ENCODE measurements around the gene TPRG1L.

DNA sequence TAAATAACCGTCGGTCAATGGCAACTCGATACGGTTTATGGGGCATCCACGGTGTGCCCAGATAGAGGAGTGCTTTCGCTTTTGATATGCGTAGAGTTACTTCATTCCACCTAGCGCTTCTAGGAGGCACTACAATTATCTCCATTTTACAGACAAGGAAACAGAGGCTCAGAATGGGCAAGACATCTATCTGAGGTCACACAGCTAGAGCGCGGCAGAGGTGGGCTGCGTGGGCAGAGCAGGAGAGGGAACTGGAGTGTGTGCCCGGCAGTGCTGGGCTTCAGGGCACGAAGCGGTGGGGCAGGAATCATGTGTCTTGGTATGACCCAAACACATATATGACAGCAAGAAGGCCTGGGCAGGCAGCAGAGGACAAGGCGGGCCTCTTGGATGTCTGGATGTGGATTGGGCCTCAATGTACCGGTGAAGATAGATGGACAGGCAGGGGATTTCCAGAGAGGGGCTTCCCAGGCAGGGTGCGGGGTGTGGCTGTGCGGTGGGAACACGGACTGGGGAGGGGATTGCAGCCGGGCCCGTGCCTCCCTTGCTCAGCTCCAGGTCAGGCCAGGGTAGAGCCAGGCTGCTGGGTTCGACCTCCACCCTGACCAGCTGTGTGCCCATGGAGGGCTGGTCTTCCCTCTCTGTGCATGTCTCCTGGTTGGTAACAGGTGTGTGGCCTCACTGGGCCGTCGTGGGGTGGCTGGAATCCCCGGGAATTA lies 48.7 kb downstream of the TPRG1L start:
- TF ChIP-seq, protein P1, sequence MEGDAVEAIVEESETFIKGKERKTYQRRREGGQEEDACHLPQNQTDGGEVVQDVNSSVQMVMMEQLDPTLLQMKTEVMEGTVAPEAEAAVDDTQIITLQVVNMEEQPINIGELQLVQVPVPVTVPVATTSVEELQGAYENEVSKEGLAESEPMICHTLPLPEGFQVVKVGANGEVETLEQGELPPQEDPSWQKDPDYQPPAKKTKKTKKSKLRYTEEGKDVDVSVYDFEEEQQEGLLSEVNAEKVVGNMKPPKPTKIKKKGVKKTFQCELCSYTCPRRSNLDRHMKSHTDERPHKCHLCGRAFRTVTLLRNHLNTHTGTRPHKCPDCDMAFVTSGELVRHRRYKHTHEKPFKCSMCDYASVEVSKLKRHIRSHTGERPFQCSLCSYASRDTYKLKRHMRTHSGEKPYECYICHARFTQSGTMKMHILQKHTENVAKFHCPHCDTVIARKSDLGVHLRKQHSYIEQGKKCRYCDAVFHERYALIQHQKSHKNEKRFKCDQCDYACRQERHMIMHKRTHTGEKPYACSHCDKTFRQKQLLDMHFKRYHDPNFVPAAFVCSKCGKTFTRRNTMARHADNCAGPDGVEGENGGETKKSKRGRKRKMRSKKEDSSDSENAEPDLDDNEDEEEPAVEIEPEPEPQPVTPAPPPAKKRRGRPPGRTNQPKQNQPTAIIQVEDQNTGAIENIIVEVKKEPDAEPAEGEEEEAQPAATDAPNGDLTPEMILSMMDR (IDR thresholded peaks at IDR 0.05; ENCODE audit: insufficient read depth, low read length, poor library complexity, severe bottlenecking): no peak
- no peak for TF ChIP-seq EZH2phosphoT487 (conservative IDR thresholded peaks at IDR 0.05; ENCODE audit: low read length)

All from SU-DHL-6 (cell line).